Inflammatory macrophage treated with lipopolysaccharide for 1 hour (primary cell): Measurements from ENCODE around the gene RASA4.
"Not testable (repeated sequence)": the region's sequence is repeated elsewhere in the genome, so short reads cannot be mapped to it uniquely, and the experiment has no call there.

ENCODE experiments used
- DNase-seq, 2 donors: peaks; one replicate each; pipeline ENCODE4 v3.0.0-alpha.2; 2020 to 2022

The RASA4 gene

DNA sequence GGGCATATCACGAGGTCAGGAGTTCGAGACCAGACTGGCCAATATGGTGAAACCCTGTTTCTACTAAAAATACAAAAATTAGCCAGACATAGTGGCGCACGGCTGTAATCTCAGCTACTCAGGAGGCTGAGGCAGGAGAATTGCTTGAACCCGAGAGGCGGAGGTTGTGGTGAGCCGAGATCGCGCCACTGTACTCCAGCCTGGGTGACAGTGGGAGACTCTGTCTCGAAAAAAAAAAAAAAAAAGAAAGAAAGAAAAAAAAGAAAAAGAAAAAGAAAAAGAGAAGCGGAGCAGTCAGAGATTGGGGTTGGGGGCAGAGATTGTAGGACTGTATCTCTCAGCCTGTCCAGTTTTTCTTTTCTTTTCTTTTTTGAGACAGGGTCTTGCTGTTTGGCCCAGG lies 73.8 kb downstream of the RASA4 start:
- not testable (repeated sequence) for DNase-seq

DNA sequence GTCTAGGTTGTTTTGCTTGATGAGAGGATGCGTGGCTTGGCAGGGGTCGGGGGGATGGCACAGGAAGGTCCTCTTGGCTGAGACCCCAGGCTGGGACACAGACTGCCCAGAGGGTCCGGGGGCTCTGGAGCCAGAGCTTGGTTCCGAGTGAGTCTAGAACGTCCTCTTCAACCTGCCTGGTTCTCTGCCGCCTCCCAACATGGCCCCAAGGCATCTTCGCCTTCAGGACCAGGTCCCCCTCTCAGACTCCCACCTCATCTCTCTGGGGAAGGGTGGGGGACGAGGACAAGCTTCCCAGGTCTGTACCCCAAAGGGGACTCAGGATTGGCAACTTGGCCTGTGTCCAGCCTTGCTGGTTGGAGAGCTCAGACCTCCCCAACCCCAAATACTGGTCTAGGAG lies 74.5 kb downstream of the RASA4 start:
- not testable (repeated sequence) for DNase-seq

DNA sequence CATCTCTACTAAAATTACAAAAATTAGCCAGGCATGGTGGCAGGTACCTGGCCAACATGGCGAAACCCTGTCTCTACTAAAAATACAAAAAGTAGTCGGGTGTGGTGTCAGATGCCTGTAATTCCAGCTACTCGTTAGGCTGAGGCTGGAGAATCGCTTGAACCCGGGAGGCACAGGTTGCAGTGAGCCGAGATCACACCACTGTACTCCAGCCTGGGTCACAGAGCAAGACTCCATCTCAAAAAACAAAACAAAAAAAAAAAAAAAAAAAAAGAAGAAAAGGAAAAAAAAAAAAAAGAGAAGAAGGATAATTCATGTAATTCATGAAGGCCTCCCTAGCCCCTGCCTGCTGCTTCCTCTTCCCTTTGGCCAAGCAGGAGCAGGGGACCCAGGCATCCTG lies 76.0 kb downstream of the RASA4 start:
- DNase-seq = not testable (repeated sequence)

DNA sequence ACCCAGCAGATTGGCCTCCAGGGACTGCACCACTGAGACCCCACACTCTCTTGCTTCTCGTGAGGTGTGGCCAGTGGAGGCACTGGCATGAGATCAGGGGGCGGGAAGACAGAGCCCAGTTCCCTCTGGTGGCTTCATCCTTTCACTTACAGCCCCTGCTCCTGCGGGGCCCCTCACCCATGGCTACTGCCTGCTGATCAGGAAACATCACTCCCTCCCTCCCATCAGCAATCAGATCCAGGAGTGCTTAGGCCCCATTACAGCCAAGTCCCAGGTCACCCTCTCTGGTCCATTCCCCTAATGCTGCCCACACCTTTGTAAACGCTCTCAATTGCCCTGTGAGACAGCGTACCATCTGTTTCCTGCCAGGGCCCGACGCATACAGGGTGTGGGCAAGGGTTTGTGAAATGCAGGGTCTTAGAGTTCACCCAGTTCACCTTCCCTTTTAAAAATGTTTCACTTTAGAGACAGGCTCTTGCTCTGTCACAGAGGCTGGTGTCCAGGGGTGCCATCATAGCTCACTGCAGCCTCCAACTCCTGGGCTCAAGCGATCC lies 81.4 kb downstream of the RASA4 start:
- DNase-seq = not testable (repeated sequence)

DNA sequence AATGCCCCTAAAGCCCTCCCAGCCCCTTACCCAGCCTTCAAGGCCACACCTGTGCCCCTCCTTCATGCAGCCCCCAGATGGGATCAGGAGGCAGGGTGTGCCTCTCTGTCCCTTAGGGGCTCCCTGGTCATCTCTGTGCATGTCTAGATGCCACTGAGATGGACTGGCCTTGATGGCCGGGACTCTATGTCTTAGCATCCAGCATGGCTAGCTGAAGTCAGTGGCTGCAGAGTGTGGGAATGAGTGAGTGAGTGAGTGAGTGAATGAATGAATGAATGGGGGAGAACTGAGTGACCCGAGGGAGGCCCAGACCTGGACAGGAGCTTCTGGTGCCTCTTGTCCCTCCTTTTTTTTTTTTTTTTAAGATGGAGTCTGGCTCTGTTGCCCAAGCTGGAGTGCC lies 84.4 kb downstream of the RASA4 start:
- DNase-seq = not testable (repeated sequence)

DNA sequence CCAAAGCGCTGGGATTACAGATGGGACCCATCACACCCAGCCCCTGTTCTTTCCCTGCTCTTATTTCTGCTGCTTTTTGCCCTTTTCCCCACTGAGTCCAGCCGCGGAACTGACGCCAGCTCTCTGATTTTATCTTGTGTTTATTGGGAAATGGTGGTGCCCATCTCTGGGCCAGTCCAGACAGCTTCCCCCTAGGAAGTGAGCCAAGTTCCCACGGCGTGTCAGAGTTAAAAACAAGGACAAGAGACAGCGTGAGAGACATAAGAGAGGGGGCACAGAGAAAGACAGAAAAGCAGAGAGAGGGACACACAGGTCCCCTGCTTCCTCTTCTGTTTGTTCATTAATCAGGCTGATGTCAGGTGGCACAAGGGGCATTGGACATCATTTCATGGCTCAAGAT lies 85.0 kb downstream of the RASA4 start:
- DNase-seq = not testable (repeated sequence)

DNA sequence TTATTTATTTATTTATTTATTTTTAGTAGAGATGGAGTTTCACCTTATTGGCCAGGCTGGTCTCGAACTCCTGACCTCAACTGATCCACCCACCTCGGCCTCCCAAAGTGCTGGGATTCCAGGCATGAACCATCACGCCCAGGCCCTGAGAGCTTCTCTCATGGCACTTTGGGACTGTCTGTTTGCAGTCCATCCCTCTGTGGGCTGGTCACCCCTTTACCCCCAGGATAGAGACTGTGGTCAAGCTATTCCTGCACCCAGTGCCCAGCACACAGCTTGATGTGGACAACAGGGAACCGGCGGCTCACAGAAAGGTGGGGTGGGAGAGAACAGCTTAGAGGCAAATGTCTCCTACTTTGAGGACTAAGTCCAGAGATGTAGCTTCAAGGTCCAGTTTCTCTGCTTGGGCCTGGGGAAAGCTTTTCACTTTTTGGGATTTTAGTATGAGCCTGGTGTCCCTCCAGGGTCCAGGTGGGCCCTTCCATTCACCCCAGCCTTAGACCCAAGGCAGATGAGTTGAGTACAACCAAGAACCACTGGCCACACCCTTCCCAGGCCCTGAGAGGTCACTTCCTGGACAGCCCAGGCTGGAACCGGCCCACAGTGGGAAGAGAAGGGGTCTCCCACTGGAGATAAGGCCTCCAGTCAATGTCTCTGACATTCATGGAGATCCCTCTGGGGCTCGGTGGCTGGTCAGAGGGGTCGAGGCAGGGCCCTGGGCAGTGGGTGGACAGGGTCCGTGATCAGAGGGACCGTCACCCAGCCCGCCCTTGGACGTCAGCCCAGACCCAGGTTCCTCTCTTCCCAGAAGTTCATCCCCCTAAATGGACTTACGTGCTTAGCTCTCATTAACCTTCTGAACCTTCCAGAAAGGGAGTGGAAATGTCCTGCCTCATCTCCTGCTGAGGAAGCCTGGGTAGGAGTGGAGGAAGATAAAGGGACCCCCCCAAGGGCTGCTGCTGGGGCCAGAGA lies 88.4 kb downstream of the RASA4 start:
- DNase-seq = not testable (repeated sequence)

DNA sequence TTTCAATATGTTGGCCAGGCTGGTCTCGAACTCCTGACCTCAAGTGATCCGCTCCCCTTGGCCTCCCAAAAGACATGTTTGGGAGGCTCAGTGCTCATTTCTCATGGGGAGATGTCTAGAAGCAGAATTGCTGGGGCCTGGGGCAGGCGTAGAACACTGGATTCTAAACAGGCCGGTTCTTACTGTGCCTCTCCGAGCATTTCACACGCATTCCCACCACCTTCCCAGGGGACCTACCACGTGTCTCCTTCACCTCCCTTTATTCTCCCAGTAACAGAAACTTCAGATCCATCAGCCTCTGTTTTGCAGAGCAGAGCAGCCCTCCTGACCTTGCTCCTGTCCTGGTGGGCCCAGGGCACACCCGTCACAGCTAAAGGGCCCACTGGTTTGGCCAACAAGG lies 89.4 kb downstream of the RASA4 start:
- not testable (repeated sequence) for DNase-seq

DNA sequence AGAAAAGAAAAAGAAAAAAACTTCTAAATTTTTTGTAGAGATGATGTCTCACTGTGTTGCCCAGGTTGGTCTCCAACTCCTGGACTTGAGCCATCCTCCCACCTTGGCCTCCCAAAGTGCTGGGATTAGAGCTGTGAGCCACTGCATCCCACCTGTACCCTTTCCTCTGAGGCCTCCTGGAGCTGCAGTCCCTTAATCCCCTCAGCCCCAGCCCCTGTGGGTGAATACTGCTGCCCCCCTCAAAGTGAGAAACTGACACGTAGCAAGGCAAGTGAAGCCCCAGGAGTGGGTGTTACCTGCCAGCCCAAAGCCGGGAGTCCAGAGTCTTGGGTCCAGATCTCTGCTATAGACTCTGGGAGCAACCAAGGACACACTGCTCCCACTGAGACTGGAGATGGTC lies 91.8 kb downstream of the RASA4 start:
- DNase-seq = not testable (repeated sequence)
